HL-60 (cell line): ENCODE measurements around the gene HCN2.

ENCODE experiments used
- DNase-seq, 2 experiments: peaks; one replicate each; pipeline ENCODE4 v3.0.0-alpha.2; 2010 to 2020; ENCODE audit warnings: low read depth in 1 of 2, low spot score in 1 of 2
- H3K27ac ChIP-seq: fragments of 250-450 bp; sonication (Bioruptor Pico); replicated peaks from 2 replicates; pipeline ENCODE4 v1.5.1; 2020; ENCODE audit warnings: mild to moderate bottlenecking, moderate library complexity
- H3K27me3 ChIP-seq: fragments of 250-450 bp; sonication (Bioruptor Pico); 2 replicates; pipeline ENCODE4 v1.5.1; 2021; ENCODE audit warnings: mild to moderate bottlenecking, moderate library complexity; ENCODE audit not compliant: insufficient read depth, poor library complexity, severe bottlenecking
- H3K4me3 ChIP-seq: replicated peaks from 2 replicates; pipeline ENCODE4 v1.5.1; 2011; ENCODE audit warnings: mild to moderate bottlenecking, control low read depth, low read length; ENCODE audit not compliant: insufficient read depth
- GABPA ChIP-seq: IDR thresholded peaks from 2 replicates; pipeline ENCODE4 v1.6.1; 2012; ENCODE audit warnings: low read depth
- POLR2AphosphoS5 ChIP-seq: IDR thresholded peaks from 2 replicates; pipeline ENCODE4 v1.6.1; 2012; ENCODE audit warnings: low read depth
- SPI1 ChIP-seq: IDR thresholded peaks from 2 replicates; pipeline ENCODE4 v1.6.1; 2012; ENCODE audit warnings: low read depth, mild to moderate bottlenecking, borderline replicate concordance
- TF ChIP-seq, protein P1 (sequence below): IDR thresholded peaks from 2 replicates; pipeline ENCODE4 v1.6.1; 2012; ENCODE audit warnings: low read depth; ENCODE audit not compliant: insufficient replicate concordance
- TF ChIP-seq, protein P2 (sequence below): IDR thresholded peaks from one replicate; pipeline ENCODE4 v1.5.1; 2011; ENCODE audit warnings: low read length, control low read depth, inconsistent platforms; ENCODE audit not compliant: insufficient read depth

HCN2 gene

DNA sequence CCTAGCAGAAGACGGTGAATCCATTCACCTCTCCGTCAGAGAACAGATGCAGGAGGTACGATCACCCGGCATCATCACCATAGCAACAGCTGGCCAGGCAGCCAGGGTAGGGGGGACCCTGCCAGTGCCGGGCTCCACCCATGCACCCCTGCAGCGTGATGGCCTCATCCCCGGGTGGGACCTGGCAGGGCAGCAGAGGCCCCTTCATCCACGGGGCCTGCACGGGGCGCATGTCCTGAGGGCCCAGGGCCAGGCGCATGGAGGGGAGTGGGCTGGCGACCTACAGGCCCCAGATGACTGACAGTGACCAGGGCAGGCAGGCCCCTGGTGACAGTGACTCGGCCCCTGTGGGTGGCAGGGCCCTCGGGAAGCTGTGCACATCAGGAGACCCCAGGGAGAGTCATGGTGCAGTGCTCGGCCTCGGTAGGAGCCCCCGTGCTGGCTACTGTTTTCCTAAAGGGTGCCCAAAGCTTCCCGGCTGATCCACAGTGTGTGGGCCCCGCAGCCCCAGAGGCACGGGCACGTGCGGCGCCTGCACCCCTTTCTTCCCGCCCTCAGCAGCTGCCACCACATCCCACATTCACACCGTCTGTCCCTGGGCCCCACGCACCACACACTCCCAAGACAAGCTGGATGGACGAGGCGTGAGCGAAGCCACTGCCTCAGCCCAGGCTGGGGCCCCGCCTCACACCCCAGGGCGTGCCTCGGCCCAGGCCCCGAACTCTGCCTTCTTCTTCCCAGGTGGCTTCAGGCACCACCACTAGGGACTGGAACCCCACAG, 68.6 kb downstream of the HCN2 start:
- TF ChIP-seq, protein P1, sequence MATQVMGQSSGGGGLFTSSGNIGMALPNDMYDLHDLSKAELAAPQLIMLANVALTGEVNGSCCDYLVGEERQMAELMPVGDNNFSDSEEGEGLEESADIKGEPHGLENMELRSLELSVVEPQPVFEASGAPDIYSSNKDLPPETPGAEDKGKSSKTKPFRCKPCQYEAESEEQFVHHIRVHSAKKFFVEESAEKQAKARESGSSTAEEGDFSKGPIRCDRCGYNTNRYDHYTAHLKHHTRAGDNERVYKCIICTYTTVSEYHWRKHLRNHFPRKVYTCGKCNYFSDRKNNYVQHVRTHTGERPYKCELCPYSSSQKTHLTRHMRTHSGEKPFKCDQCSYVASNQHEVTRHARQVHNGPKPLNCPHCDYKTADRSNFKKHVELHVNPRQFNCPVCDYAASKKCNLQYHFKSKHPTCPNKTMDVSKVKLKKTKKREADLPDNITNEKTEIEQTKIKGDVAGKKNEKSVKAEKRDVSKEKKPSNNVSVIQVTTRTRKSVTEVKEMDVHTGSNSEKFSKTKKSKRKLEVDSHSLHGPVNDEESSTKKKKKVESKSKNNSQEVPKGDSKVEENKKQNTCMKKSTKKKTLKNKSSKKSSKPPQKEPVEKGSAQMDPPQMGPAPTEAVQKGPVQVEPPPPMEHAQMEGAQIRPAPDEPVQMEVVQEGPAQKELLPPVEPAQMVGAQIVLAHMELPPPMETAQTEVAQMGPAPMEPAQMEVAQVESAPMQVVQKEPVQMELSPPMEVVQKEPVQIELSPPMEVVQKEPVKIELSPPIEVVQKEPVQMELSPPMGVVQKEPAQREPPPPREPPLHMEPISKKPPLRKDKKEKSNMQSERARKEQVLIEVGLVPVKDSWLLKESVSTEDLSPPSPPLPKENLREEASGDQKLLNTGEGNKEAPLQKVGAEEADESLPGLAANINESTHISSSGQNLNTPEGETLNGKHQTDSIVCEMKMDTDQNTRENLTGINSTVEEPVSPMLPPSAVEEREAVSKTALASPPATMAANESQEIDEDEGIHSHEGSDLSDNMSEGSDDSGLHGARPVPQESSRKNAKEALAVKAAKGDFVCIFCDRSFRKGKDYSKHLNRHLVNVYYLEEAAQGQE: no peak
- TF ChIP-seq, protein P2, sequence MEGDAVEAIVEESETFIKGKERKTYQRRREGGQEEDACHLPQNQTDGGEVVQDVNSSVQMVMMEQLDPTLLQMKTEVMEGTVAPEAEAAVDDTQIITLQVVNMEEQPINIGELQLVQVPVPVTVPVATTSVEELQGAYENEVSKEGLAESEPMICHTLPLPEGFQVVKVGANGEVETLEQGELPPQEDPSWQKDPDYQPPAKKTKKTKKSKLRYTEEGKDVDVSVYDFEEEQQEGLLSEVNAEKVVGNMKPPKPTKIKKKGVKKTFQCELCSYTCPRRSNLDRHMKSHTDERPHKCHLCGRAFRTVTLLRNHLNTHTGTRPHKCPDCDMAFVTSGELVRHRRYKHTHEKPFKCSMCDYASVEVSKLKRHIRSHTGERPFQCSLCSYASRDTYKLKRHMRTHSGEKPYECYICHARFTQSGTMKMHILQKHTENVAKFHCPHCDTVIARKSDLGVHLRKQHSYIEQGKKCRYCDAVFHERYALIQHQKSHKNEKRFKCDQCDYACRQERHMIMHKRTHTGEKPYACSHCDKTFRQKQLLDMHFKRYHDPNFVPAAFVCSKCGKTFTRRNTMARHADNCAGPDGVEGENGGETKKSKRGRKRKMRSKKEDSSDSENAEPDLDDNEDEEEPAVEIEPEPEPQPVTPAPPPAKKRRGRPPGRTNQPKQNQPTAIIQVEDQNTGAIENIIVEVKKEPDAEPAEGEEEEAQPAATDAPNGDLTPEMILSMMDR: no peak
- TF ChIP-seq GABPA (no peak), POLR2AphosphoS5 (no peak), SPI1 (no peak)
- Histone ChIP-seq H3K27ac (no peak overlapping the region), H3K4me3 (no peak overlapping the region), H3K27me3 (no peaks in the 10 kb centered on the region)
- DNase-seq: no peak

DNA sequence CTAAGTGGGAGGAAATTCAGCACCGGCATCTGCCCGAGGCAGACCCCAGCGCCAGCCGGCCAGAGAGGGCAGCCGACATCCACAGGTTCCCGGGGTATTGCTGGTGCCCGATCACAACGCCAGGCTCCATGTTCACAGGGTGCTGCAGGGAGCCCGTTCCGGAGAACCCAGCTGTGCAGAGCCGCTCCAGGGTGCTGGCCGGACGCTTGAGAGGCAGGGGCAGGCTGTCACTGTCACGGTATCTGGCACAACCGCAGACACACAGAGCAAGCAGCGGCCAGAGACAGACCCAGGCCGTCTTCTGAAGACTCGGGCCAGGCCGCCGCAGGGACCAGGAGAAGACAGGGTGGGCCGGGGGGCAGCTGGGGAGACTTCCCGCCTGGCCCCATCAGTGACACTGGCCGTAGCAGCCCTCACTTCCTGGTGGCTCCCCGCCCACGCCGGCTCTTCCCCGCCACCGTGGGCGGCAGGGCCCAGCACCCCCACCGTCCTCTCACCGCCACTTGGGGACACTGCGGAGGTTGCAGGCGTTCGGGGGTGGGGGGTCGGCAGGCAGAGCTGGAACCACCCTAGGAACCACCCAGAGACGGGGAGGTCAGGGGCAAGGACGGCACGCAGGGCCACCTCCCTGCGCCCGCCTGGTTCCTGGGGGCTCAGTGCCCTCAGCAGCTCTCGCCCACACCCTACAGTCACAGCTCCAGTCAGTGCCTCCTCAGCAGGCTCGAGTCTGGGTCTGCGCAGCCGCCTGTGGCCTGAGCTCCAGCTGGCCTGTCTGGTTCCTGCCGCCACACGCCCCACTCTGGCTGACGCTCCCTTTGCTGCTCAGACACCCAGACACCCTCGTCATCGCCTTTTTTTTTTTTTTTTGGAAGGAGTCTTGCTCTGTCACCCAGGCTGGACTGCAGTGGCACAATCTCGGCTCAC, 69.5 kb downstream of the HCN2 start:
- Histone ChIP-seq H3K4me3 (no peak overlapping the region), H3K27ac (no peak overlapping the region), H3K27me3 (no peaks in the 10 kb centered on the region)
- DNase-seq: no peak
- no peak for TF ChIP-seq SPI1
- TF ChIP-seq GABPA: no peak
- no peak for TF ChIP-seq POLR2AphosphoS5
- TF ChIP-seq, protein P1: no peak
- TF ChIP-seq, protein P2: no peak

DNA sequence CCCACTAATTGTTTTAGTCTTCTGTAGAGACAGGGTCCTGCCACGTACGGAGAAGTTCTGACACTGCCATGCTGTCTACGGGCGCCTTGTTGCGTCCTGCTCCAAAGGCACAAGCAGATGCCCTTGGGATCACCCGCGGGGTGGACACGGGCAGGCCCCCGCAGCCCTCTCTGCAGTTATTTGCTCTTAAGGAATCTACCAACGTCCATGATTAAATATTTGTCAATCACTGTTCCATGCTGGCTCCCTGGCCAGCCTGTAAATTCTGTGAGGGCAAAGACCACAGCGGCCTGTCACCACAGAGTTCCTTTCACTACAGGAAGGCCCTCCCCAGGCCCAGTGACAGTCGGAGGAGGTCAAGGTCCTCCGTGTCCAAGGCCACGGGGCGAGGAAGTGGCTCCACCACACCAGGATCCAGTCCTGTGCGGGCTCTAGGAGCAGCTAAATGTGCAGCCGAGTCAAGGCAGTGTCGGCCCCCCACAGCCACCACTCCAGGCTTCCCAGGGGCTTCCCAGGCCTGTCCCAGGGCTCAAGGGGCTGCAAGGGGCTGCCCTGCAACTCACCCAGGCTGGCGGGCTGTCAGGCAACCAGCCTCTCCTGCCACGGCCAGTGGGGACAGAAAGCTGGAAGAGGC, 71.2 kb downstream of the HCN2 start:
- Histone ChIP-seq H3K27ac (peak overlapping the region; percentile 93), H3K27me3 (no peaks in the 10 kb centered on the region), H3K4me3 (peak overlapping the region; percentile 95)
- TF ChIP-seq POLR2AphosphoS5 (no peak; the same call in 1 of the 2 replicates), SPI1 (no peak), GABPA (no peak)
- TF ChIP-seq, protein P1: no peak
- TF ChIP-seq, protein P2: no peak
- DNase-seq: no peak
